AG09309 (cell line): Measurements from ENCODE around the gene METTL26.
A peak's percentile ranks its signal among the peaks of the same experiment; 100 is the strongest.

ENCODE experiments used
- DNase-seq: peaks from one replicate; pipeline ENCODE4 v3.0.0-alpha.2; 2010; ENCODE audit warnings: low read depth
- H3K4me3 ChIP-seq: 2 replicates; pipeline ENCODE4 v1.5.1; 2011; ENCODE audit warnings: mild to moderate bottlenecking, low read depth, low read length, moderate library complexity; ENCODE audit not compliant: control insufficient read depth
- TF ChIP-seq, protein P1 (sequence below): IDR thresholded peaks from 2 replicates; pipeline ENCODE4 v1.5.1; 2011; ENCODE audit warnings: mild to moderate bottlenecking, low read depth, low read length, inconsistent platforms; ENCODE audit not compliant: insufficient read depth, control insufficient read depth; ENCODE audit errors: missing control alignments

The METTL26 gene

DNA sequence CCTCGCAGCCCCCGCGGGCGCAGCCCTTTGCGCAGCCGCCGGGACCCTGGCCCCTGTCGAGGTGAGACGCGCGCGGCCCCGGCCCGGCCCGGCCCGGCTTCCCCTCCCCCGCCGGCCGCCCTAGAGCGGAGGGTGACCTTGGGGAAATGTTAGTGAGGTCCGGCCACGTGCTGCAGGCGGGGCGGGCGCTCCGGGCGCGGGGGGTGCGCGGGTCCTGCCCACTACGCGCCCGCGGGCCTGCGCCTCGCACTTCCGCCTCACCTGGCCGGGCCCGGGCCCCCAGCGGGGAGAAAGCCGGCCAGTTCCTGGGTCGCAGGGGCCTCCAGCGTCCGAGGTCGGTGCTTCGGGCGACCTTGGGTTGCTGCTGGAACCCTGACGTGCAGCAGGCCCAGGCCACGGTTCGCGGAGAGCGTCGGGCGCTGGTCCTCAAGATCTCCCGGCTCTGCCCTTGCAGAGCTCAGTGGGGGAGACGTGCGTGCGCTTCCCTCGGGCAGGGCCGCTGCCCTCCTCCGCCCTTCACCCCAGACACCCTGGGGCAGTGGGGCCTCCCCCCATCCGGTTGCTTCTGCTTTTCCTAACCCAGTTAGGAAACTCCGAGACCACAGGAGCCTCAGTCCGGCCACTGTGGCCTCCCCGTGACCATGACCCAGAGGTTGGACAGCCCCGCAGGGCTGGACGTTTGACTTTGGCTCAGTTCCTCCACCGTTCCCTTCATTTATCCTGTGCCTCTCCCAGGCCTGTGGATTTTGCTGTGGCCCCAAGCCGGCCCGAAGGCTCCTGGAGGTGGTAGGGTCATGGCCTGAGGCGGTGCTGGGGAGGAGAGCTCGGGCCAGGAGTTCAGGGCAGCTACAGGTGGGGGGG lies 6.3 kb upstream of the METTL26 start:
- TF ChIP-seq, protein P1, sequence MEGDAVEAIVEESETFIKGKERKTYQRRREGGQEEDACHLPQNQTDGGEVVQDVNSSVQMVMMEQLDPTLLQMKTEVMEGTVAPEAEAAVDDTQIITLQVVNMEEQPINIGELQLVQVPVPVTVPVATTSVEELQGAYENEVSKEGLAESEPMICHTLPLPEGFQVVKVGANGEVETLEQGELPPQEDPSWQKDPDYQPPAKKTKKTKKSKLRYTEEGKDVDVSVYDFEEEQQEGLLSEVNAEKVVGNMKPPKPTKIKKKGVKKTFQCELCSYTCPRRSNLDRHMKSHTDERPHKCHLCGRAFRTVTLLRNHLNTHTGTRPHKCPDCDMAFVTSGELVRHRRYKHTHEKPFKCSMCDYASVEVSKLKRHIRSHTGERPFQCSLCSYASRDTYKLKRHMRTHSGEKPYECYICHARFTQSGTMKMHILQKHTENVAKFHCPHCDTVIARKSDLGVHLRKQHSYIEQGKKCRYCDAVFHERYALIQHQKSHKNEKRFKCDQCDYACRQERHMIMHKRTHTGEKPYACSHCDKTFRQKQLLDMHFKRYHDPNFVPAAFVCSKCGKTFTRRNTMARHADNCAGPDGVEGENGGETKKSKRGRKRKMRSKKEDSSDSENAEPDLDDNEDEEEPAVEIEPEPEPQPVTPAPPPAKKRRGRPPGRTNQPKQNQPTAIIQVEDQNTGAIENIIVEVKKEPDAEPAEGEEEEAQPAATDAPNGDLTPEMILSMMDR, result no peak
- no peak for DNase-seq

DNA sequence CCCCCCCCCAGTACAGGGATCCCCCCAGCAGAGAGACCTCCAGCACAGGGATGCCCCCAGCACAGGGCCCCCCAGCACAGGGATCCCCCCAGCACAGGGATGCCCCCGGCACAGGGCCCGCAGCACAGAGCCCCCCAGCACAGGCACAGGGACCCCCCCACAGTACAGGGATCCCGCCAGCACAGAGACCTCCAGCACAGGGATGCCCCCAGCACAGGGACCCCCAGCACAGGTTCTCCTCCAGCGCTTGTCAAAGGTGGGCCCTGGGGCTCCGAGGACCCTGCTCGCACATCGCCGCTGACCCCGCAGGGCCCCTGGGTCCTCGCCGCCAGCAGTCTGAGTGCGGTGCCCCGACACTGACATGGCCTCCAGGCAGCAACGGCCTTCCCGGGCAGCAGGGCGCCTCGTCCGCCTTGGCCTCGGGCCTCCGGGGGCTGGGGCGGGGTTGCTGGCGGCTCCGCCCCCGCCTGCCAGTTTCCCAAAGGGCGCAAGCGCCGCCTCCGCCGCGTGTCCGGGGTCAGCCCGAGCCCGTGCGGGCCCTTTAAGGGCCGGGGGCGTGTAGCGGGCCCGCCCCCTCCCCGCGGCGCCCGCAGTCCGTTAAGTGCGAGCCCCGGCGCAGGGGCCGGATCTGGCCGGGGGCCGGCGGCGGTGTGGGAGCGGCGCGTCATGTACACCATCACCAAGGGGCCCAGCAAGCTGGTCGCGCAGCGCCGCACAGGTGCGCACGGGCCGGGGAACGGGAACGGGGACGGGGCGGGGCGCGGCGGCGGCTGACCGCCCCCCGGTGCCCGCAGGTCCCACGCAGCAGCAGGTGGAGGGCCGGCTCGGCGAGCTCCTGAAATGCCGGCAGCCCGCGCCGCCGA lies 5.5 kb upstream of the METTL26 start, which contains the start of gene MCRIP2:
Gene MCRIP2, plus strand, starts transcription at position 503 of the 863 bp plus-strand sequence. Its CDS starts 164 bp downstream, at position 667.
- TF ChIP-seq, protein P1, result no peak
- DNase-seq, result no peak
- peak within 1 kb of the TSS; percentile 84 for H3K4me3 ChIP-seq

More for the DNA sequence above, 6.3 kb upstream of the METTL26 start:
- peak overlapping the region; percentile 84 for H3K4me3 ChIP-seq

DNA sequence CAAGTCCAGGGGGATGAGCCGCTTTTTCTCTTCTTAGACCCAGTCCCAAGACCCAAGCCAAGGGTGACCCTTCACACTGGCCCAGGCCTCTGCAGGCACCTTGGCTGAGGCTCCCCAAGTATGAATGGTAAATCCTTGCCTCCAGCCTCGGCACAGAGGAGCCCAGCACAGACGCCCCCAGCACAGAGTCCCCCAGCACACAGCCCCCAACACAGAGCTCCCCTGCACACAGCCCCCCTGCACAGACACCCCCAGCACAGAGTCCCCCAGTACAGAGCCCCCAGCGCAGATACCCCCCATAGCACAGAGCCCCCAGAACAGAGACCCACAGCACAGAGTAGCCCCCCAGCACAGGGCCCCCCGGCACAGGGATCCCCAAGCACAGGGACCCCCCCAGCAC lies 4.5 kb upstream of the METTL26 start:
- no peak for DNase-seq
- H3K4me3 ChIP-seq, result peak overlapping the region; percentile 84
- TF ChIP-seq, protein P1, result no peak

DNA sequence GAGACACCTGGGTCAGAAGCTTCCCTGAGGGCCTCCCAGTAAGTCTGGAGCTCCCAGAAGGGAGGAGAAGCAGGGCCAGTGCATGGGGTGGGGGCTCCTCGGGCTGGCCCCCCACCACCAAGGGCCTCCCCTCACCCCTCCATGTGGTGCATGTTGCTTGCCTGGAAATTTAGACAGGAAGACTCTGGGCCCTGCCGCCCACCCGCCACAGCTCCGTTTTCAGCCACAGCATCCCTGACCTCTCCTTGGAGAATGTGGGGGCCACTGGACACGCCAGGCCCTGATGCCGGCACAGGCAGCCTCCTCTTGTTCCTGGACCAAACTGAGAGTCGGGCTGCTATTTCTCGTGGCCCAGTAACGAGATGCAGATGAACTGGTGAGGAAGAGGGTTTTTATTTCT lies 2.7 kb upstream of the METTL26 start:
- H3K4me3 ChIP-seq, result no peak overlapping the region
- no peak for DNase-seq
- TF ChIP-seq, protein P1, result no peak

DNA sequence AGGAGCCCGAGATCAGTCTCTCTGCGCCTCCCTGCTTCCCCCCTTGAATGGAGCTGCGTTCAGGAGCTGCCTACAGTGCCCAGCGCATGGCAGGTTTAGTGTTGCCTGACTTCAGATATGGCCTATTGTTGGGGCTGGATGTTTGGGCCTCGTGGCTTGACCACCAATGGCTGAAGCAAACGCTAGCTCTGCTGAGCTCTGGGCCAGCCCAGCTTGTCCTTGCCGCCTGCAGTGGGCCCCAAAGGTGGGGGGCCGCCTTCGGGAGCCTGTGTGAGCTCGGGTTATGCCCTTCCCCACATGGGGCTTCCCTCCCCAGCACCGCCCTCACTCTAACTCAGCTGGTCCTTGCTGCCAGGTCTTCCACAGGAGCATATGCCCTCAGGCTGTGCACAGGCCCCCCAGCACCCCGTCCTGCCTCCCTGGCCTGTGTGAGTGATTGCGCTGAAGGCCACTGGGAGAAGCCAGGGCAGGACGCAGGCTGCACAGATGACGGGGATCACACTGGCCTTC lies 2.0 kb upstream of the METTL26 start:
- no peak for DNase-seq
- H3K4me3 ChIP-seq, result no peak overlapping the region
- TF ChIP-seq, protein P1, result no peak
